PC-3 (cell line): Measurements from ENCODE around the gene TGIF2. TPM values are rescaled to one million over a fixed set of nuclear protein-coding genes. Genes with fewer than 3 reads are reported as not detected.

Source experiments
- ATAC-seq: fragments of 200-7000 bp; cut with Tn5 transposase; 2 replicates; pipeline ENCODE4 v1.9.1; 2020; ENCODE audit warnings: mild to moderate bottlenecking, moderate library complexity
- BruUV-seq: library from RNA; stranded (reverse); fragments of 400-500 nt; replicated peaks from 2 replicates; lab custom pipeline; 2021; lab: Mats Ljungman, UMichigan
- CTCF ChIA-PET: fragments of 300-600 bp; sonication (Branson Sonifier 250); formaldehyde crosslinking; loops from one replicate; lab custom pipeline; 2022; ENCODE audit warnings: antibody characterized with exemption; lab: Charles Lee
- POLR2A ChIA-PET: fragments of 300-600 bp; sonication (Branson Sonifier 250); formaldehyde crosslinking; loops from one replicate; lab custom pipeline; 2022; ENCODE audit warnings: antibody characterized with exemption; ENCODE audit not compliant: unreplicated experiment; lab: Charles Lee
- DNase-seq: peaks from one replicate; pipeline ENCODE4 v3.0.0-alpha.2; 2015
- H2AFZ ChIP-seq: fragments of 300-600 bp; sonication (generic); 2 replicates; pipeline ENCODE4 v1.6.0; 2016; ENCODE audit warnings: antibody characterized with exemption, low read length
- H3F3A ChIP-seq: fragments of 300-600 bp; sonication (generic); one replicate; pipeline ENCODE4 v1.6.0; 2017; ENCODE audit warnings: antibody characterized with exemption, low read length, control low read depth, mild to moderate bottlenecking; ENCODE audit not compliant: unreplicated experiment
- H3K27ac ChIP-seq: fragments of 300-600 bp; sonication (generic); 2 replicates; pipeline ENCODE4 v1.5.1; 2016; ENCODE audit warnings: mild to moderate bottlenecking, low read length
- H3K27me3 ChIP-seq: fragments of 300-600 bp; sonication (generic); 2 replicates; pipeline ENCODE4 v1.6.1; 2016; ENCODE audit warnings: low read length, mixed read lengths
- H3K36me3 ChIP-seq: fragments of 300-600 bp; sonication (generic); 2 replicates; pipeline ENCODE4 v1.6.1; 2016; ENCODE audit warnings: low read depth, mixed run types, low read length, mixed read lengths
- H3K4me1 ChIP-seq: fragments of 300-600 bp; sonication (generic); 2 replicates; pipeline ENCODE4 v1.5.1; 2016; ENCODE audit warnings: low read length; ENCODE audit not compliant: insufficient read depth
- H3K4me2 ChIP-seq: fragments of 300-600 bp; sonication (generic); 2 replicates; pipeline ENCODE4 v1.6.0; 2016; ENCODE audit warnings: low read length
- H3K4me3 ChIP-seq: fragments of 300-600 bp; sonication (generic); 2 replicates; pipeline ENCODE4 v1.5.1; 2016; ENCODE audit warnings: mild to moderate bottlenecking, low read length, mixed read lengths
- H3K79me2 ChIP-seq: fragments of 300-600 bp; sonication (generic); 2 replicates; pipeline ENCODE4 v1.6.1; 2017; ENCODE audit warnings: low read length, mixed read lengths
- H3K9ac ChIP-seq: fragments of 300-600 bp; sonication (generic); 2 replicates; pipeline ENCODE4 v1.6.0; 2016; ENCODE audit warnings: mild to moderate bottlenecking, low read length
- H3K9me2 ChIP-seq: fragments of 300-600 bp; sonication (generic); replicated peaks from 2 replicates; pipeline ENCODE4 v1.6.1; 2016; ENCODE audit warnings: mixed run types, low read length, mixed read lengths
- H3K9me3 ChIP-seq: fragments of 300-600 bp; sonication (generic); 2 replicates; pipeline ENCODE4 v1.6.1; 2016; ENCODE audit warnings: low read length, mixed read lengths
- H4K20me1 ChIP-seq: fragments of 300-600 bp; sonication (generic); 2 replicates; pipeline ENCODE4 v1.6.1; 2016; ENCODE audit warnings: low read length, mixed read lengths
- EZH2 ChIP-seq: fragments of 300-600 bp; sonication (generic); IDR thresholded peaks from one replicate; pipeline ENCODE4 v1.6.1; 2017; ENCODE audit warnings: antibody characterized with exemption, mild to moderate bottlenecking, low read length; ENCODE audit not compliant: unreplicated experiment
- EZH2phosphoT487 ChIP-seq: fragments of 300-600 bp; sonication (generic); IDR thresholded peaks from 2 replicates; pipeline ENCODE4 v1.6.1; 2018; ENCODE audit warnings: mild to moderate bottlenecking, antibody characterized with exemption, low read length, borderline replicate concordance
- intact Hi-C: fragments of 100-400 bp; cut with micrococcal nuclease; formaldehyde crosslinking; loops from 2 replicates; pipeline ENCODE4 v1.9.0; 2023
- total RNA-seq: library from RNA; depleted of rRNA; stranded (reverse); fragments of >200 nt; gene quantifications from 2 replicates; pipeline ENCODE4 v1.2.3, GENCODE V29; 2014
- TF ChIP-seq, protein P1 (sequence below): fragments of 300-600 bp; sonication (generic); conservative IDR thresholded peaks from 2 replicates; pipeline ENCODE4 v1.5.1; 2017; ENCODE audit warnings: antibody characterized with exemption, low read depth, mild to moderate bottlenecking, low read length

The TGIF2 gene
- total RNA-seq, 1 experiment from 2014 or later, result 15.2 TPM

GRCh38 chr20:36528176-36528874 is 45.1 kb upstream of the TGIF2 start:
- DNase-seq (no peak), ATAC-seq (no peak)
- H2AFZ ChIP-seq, result no peak overlapping the region
- no TSS peak for BruUV-seq
- CTCF ChIA-PET, result no interaction called here
- no peaks in the 10 kb centered on the region for H3K27me3 ChIP-seq
- TF ChIP-seq EZH2phosphoT487 (no peak), EZH2 (no peak)
- TF ChIP-seq, protein P1, sequence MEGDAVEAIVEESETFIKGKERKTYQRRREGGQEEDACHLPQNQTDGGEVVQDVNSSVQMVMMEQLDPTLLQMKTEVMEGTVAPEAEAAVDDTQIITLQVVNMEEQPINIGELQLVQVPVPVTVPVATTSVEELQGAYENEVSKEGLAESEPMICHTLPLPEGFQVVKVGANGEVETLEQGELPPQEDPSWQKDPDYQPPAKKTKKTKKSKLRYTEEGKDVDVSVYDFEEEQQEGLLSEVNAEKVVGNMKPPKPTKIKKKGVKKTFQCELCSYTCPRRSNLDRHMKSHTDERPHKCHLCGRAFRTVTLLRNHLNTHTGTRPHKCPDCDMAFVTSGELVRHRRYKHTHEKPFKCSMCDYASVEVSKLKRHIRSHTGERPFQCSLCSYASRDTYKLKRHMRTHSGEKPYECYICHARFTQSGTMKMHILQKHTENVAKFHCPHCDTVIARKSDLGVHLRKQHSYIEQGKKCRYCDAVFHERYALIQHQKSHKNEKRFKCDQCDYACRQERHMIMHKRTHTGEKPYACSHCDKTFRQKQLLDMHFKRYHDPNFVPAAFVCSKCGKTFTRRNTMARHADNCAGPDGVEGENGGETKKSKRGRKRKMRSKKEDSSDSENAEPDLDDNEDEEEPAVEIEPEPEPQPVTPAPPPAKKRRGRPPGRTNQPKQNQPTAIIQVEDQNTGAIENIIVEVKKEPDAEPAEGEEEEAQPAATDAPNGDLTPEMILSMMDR, result no peak
- H4K20me1 ChIP-seq, result no peaks in the 10 kb centered on the region
- H3K27ac ChIP-seq, result no peak overlapping the region
- H3K9me2 ChIP-seq, result no peaks in the 10 kb centered on the region
- H3K4me1 ChIP-seq, result no peaks in the 10 kb centered on the region
- intact Hi-C loops, result no loop called here
- no peaks in the 10 kb centered on the region for H3K79me2 ChIP-seq
- no peak overlapping the region for H3K9ac ChIP-seq
- no peaks in the 10 kb centered on the region for H3F3A ChIP-seq
- H3K36me3 ChIP-seq, result peaks cover 32% of the 10 kb centered on the region; the same call in 1 of the 2 replicates
- no peaks in the 10 kb centered on the region for H3K9me3 ChIP-seq
- H3K4me2 ChIP-seq, result no peak overlapping the region
- H3K4me3 ChIP-seq, result no peak overlapping the region
- POLR2A ChIA-PET, result no interaction called here

GRCh38 chr20:36528875-36529417 is 44.5 kb upstream of the TGIF2 start:
- ATAC-seq, result no peak
- Histone ChIP-seq H3K9me2 (no peaks in the 10 kb centered on the region), H3K9ac (no peak overlapping the region), H4K20me1 (no peaks in the 10 kb centered on the region), H3K36me3 (peaks cover 31% of the 10 kb centered on the region; the same call in 1 of the 2 replicates), H3F3A (no peaks in the 10 kb centered on the region), H3K4me1 (no peaks in the 10 kb centered on the region), H3K27me3 (no peaks in the 10 kb centered on the region), H3K4me2 (no peak overlapping the region), H3K4me3 (no peak overlapping the region), H3K9me3 (no peaks in the 10 kb centered on the region), H3K27ac (no peak overlapping the region), H2AFZ (no peak overlapping the region), H3K79me2 (no peaks in the 10 kb centered on the region)
- intact Hi-C loops, result no loop called here
- BruUV-seq, result no TSS peak
- ChIA-PET CTCF (no interaction called here), POLR2A (no interaction called here)
- TF ChIP-seq EZH2 (no peak), EZH2phosphoT487 (no peak)
- TF ChIP-seq, protein P1, result no peak
- DNase-seq, result no peak

- Histone ChIP-seq H3K4me2 (no peak overlapping the region), H3K9me2 (no peaks in the 10 kb centered on the region), H3K4me3 (no peak overlapping the region), H3K9ac (no peak overlapping the region), H3K79me2 (no peaks in the 10 kb centered on the region), H3F3A (no peaks in the 10 kb centered on the region), H4K20me1 (no peaks in the 10 kb centered on the region), H3K36me3 (peaks cover 4% of the 10 kb centered on the region; the same call in 1 of the 2 replicates), H3K4me1 (no peaks in the 10 kb centered on the region), H2AFZ (no peak overlapping the region), H3K27me3 (no peaks in the 10 kb centered on the region), H3K9me3 (no peaks in the 10 kb centered on the region), H3K27ac (no peak overlapping the region)
- BruUV-seq, result no TSS peak
- ATAC-seq, result peak; percentile 10; the same call in 1 of the 2 replicates
- no peak for DNase-seq
- ChIA-PET CTCF (no interaction called here), POLR2A (no interaction called here)
- intact Hi-C loops, result no loop called here
- no peak for TF ChIP-seq EZH2phosphoT487
- TF ChIP-seq, protein P1, result no peak
- TF ChIP-seq EZH2, result no peak
These were observed 41.0 kb upstream of the TGIF2 start for GRCh38 chr20:36532388-36532787.
